ENCODE data around the gene CASZ1.

CASZ1 gene

GRCh38 chr1:10653370-10654125, 142.9 kb downstream of the CASZ1 start:
- DNase-seq (ENCODE audit: low spot score) = no peak

DNA sequence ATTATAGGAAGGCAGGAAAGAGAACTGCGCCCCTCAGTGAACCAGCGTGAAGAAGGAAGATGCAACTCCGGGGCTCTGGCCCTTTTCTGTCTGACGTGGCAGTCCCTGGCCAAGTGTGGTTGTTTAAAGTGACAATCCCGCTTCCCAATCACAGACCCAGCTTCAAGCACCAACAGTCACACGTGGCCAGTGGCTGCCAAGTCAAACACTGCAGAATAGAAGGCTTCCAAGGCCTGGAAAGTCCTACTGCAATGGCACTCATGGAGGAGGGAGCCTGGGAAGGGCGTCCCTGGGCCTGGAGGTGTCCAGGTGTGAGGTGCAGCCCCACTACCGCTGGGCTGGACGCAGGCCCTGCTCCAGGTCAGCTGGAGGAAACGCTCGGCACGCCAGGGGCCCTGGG, 143.8 kb downstream of the CASZ1 start:
- DNase-seq (ENCODE audit: low spot score) = no peak

DNA sequence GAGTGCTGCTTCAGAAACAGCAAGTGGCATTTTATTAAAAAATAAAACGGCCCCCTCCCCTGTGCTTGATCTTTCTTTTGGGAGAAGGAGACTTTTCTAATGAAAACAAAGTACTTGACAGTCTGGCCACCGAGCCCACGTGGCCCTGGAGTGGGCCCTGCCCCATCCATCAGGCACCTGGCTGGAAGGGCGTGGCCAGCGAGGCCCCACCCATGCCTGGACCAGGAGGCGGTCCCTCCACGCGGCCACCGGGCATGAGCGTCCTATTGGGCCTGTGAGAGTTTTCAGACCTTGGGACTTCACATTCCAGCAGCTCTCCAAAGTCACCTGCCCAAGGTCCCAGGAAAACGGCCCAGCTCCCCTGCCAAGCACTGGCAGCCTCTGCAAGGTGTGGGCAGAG, 144.7 kb downstream of the CASZ1 start:
- no peak for DNase-seq (ENCODE audit: low spot score)

- no peak for DNase-seq (ENCODE audit: low spot score)
These were observed 145.1 kb downstream of the CASZ1 start for GRCh38 chr1:10651389-10651766.

DNA sequence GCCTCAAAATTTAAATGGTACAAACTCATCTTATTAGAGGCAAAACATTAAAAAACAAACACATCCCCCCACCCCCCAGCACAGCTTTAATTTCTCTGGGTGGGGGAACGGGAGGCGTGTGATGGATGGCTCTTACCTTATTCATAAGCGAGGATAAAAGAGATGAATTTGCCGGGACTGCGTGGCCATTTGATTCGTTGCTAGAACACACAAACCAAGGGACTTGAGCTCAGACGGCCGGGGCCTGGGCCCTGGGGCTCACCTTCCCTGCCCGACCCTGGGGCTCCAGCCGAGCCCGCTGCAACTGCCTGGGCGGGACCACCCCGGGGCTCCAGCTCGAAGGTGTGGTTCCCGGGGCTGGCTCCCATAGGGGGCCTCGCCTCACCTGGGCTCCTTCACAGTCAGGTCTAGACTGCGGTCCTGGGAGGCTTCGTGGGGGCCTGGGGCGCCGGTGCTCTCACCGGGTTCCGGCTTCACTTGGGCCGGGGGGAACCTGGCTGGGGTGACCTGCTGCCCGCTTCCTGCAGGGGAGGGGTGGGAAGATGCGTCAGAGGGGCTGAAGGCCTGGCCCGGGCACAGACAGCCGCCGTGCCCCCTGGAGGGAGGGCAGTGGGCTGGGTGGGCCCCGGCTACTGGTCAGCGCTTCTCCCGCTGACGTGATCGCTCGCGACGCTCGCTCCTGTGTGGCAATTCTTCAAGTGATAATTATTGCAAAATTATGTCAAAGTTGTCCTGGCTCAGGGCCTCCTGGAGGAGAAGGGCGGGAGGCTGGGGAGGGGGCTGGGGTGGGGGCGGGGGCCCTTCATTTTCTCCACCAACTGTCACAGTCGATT, 145.7 kb downstream of the CASZ1 start:
- no peak for DNase-seq (ENCODE audit: low spot score)

GRCh38 chr1:10649517-10650201, 146.8 kb downstream of the CASZ1 start:
- DNase-seq (ENCODE audit: low spot score) = no peak

GRCh38 chr1:10648689-10649516, 147.5 kb downstream of the CASZ1 start:
- no peak for DNase-seq (ENCODE audit: low spot score)

- no peak for DNase-seq (ENCODE audit: low spot score)
These were observed 148.9 kb downstream of the CASZ1 start for GRCh38 chr1:10647414-10648170.

DNA sequence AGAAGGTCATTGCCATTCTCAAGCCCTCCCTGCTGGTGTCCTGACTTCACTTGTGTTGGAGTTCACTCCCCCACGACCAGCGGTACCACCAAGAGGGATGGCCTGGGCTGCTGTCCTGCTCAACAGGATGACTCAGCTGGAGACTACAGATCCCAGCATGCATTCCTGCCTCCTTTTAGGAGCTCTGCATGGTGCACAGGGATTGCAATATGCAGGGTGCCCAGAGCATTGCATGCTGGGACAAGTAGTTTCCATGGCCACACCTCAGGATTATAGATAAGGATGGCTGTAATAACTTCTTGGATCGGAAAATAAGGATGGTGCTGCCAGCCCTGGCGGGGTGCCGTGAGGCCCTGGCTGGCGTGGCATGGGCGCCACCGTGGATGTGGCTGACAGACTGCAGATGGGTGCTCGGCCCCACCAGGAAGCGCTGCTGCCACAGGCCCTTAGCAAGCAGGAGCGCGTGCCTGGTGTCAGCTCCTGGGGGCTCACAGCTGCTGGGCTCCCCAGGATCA, 150.0 kb downstream of the CASZ1 start:
- DNase-seq (ENCODE audit: low spot score) = no peak

DNA sequence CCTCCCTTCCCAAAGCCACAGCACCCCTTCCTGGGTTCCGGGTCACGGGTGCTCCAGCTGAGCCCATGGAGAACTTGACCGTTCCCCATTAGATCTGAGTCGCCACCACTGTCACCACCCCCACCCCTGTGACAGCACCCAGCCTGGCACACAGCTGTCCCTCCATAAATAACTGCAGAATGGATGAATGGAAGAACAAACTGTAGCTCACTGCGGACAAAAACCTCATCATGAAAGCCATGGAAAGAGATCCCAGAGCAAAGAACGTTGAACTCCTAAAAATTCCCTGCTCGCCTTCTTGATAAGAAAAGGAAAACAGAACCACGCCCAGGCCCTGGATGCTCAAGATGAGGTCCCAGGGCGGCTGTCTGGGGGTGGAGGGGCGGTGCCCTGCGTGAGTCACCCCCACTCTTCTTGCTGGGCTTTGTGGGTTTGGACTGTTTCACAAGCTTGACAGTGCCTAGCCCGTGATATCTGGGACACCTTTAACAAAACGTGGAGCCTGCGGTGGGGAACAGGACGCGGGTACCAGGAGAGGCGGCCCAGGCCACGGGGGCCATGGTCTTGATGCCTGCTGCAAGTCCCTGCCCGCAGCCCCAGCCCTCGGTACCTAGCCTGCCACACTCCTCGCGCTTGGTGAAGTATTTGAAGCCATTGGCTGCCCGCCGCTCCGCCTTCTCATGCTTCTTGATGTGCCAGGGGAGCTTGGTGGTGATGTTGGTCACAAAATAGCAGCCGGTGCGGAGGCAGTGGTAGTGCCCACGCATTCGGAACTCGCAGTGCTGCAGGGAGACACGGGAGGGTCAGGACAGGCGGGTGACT, 151.9 kb downstream of the CASZ1 start:
- no peak for DNase-seq (ENCODE audit: low spot score)

DNA sequence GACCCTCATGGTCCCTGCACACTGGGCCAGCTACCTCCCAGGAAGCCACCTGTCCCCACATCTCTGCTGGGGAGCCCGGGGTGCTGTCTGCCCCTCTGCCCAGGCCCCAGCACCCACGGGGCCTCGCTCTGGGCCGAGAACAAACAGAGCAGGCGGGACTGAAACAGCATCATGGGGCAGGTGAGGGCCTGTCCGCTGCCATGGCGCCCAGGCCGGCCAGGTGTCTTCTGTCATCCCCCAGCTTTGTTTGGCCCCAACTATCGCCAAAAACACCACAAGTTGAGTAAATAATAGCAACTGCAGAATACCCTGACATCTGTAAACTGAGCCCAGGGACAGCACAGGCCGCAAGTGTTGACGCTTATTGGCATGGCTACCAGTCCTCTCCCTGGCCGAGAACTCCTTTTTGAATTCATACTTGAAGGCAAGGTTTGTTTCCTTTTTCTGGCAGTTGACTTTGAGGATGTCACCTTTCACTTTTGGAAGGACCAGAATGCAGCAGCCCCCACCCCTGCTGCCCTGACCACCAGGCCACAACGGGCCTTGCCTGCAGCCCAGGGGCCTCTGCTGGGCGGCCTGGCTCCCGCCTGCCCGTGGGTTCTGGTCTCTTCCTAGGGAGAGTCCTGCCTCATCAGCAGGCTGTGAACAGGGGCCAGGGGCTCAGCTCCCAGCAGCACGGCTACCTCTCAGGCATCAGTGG, 152.7 kb downstream of the CASZ1 start:
- DNase-seq (ENCODE audit: low spot score) = no peak

DNA sequence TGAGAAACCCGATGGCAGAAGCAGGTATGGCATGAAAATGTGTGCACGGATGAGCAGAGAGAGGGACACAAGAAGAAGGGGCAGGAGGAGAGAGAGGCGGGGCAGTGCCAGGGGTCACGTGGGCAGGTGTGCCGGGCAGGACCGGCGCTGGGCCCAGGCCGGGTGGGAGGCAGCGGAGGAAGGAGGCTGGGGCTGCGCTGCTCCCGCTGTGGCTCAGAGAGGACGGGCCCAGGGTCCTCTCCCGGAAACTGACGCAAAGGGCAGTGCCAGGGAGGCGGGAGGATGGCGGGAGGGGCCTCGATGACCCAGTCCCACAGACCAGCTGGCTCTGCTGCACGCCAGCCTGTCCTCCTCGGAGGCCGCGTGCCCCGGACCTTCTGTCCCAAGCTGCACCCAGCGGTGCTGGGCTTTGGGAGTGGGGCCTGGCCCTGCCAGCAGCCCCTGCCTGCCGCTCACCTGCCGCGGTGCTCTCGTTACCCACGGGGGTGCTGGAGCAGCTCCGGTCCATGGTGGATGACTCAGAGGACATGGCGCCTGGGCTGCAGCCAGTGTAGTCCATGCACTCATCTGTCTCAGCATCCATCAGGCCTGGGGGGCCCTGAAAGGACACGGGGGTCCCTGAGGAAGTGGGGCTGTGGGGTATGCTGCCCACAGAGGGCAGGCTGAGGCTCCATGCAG, 153.9 kb downstream of the CASZ1 start:
- no peak for DNase-seq (ENCODE audit: low spot score)

DNA sequence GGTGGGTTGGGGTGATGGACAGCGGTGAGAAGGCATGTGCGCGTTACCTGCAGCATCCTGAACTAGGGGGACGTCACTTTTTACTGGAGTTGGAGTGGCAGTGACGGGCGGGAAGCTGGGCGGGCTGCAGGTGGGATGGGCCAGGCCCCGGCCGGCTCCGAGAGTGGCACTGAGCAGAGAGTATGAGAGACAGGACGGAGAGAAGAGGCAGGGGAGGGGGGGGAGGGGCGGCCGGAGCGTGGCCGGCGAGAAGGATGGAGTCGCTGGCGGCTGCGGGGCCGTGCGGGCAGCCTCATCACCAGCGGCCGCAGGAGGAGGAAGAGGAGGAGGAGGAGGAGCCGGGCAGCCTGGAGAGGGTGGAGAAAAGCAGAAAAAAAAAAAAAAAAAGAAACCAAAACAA, 154.5 kb downstream of the CASZ1 start:
- DNase-seq (ENCODE audit: low spot score) = no peak

- DNase-seq (ENCODE audit: low spot score) = no peak
These were observed 155.4 kb downstream of the CASZ1 start for GRCh38 chr1:10640843-10641553.

- DNase-seq (ENCODE audit: low spot score) = no peak
These were observed 156.5 kb downstream of the CASZ1 start for GRCh38 chr1:10639775-10640578.

- DNase-seq (ENCODE audit: low spot score) = no peak
These were observed 157.3 kb downstream of the CASZ1 start for GRCh38 chr1:10639011-10639774.

GRCh38 chr1:10638559-10639005, 157.9 kb downstream of the CASZ1 start:
- DNase-seq (ENCODE audit: low spot score) = no peak

Data from CD4-positive, alpha-beta T cell treated with Interleukin-15 for 4 hours (primary cell).